HG02623 (cell line): ENCODE measurements around the gene NR5A2.

Experiments
- ATAC-seq: cut with Tn5 transposase; IDR thresholded peaks from one replicate; pipeline ENCODE4 v1.9.1; 2021; ENCODE audit warnings: moderate library complexity; ENCODE audit not compliant: unreplicated experiment

NR5A2 gene

DNA sequence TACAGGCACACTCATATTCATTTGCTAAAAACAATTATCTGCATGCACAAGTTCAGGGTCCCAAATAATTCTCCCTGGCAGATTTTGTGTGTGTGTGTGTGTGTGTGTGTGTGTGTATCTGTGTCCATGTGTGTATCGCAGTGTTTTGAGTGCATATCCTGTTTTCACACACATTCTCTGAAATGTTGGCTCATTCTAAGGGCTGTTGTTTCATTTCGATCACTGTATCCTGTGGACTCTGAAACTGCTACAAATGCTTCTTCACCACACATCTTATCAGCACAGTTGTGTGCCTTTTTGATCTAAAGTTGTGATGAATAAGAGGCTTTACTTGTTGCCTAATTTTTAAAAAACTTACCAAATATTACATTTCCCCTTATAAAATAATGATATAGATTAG is 34.6 kb downstream of the NR5A2 start:
- ATAC-seq, result no peak

GRCh38 chr1:200072636-200073285 is 45.3 kb downstream of the NR5A2 start:
- no peak for ATAC-seq

DNA sequence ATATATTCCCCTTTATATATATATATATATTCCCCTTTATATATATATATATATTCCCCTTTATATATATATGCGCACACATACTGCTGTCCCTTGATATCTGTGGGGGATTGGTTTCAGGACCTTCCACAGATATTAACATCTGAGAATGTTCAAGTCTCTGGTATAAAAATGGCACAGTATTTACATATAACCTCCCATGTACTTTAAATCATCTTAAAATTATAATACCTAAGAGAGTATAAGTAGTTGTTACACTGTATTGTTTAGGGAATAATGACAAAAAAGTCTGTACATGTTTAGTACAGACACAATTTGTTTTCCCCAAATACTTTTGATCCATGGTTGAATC is 45.8 kb downstream of the NR5A2 start:
- no peak for ATAC-seq

- no peak for ATAC-seq
Observed at GRCh38 chr1:200075522-200075921, 48.0 kb downstream of the NR5A2 start.

- ATAC-seq, result no peak
Observed at GRCh38 chr1:200075938-200076546, 48.5 kb downstream of the NR5A2 start.

- no peak for ATAC-seq
Observed at GRCh38 chr1:200079232-200079940, 51.9 kb downstream of the NR5A2 start.

DNA sequence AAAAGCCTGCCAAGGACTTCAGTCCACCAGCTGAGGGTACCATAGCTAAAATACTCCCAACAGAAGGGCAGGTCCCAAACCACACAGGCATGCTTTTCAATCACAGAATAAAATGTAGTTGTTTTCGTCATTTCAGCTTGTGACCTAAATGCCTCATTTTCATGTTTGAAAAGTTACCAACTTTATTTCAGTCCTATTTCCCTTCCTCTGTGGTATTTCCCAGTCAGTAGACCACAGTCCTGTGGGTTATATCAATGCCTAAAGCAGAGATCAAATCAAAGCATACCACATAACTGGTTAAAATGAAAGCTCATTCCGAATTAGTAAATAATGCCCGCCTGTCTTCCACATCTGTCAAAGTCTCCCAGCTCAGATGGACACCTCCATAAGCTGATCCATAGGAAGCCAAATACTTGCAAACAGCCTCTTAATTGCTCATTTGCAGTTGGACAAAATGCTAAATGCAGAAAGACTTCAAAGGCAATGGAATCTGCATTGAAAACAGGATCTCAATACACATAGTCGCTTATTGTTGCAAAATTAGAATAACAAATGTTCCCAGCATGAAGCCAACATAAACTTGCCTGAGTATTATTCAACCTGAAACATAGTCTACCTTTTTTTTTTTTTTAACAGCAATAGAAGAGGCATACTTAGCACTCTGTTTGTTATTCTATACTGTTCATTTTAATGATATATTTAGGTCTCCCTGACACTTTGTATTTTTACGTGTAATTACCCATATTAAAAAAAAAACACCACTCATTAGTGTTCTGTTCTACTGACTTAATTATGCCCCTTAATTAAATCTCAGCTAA is 53.9 kb downstream of the NR5A2 start:
- no peak for ATAC-seq

DNA sequence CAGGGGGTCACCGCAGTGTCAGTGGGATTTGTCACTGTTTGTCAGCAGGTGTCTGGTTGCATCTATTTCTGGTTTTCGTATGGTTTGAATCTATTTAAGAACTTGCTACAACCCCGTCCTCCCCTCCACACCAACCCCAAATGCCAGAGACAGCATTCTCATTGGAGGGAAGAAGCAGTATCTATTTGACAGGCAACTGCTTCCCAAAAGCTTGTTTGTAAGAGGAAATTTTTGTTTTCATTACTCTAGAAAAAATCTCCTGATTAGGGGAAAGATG is 54.4 kb downstream of the NR5A2 start:
- no peak for ATAC-seq

- no peak for ATAC-seq
Observed at GRCh38 chr1:200082329-200082728, 54.8 kb downstream of the NR5A2 start.

- ATAC-seq, result no peak
Observed at GRCh38 chr1:200090252-200091159, 63.0 kb downstream of the NR5A2 start.

DNA sequence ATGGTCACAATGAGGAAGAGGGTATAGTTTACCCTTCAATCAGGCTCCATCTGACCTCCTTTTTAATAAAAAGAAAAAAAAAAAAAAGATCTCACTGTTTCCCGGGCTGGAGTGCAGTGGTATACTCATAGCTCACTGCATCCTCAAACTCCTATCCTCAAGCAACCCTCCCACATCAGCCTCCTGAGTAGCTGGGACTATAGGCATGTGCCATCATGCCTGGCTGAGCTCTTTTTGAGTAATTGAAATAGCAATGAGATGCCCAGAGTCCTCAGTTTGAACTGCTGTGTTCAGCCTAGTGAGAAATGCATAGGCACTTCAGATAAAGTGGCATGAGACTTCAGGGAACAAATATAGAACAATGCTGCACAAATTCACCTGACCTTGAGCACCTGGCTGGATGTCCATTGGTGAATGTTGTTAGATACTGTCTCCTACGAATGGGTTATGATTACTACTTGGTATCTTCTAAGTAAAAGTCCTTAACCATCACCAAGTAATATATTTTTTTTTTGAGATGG is 67.6 kb downstream of the NR5A2 start:
- ATAC-seq, result no peak

GRCh38 chr1:200096774-200097173 is 69.3 kb downstream of the NR5A2 start:
- ATAC-seq, result no peak

- ATAC-seq, result no peak
Observed at GRCh38 chr1:200099040-200099439, 71.5 kb downstream of the NR5A2 start.

DNA sequence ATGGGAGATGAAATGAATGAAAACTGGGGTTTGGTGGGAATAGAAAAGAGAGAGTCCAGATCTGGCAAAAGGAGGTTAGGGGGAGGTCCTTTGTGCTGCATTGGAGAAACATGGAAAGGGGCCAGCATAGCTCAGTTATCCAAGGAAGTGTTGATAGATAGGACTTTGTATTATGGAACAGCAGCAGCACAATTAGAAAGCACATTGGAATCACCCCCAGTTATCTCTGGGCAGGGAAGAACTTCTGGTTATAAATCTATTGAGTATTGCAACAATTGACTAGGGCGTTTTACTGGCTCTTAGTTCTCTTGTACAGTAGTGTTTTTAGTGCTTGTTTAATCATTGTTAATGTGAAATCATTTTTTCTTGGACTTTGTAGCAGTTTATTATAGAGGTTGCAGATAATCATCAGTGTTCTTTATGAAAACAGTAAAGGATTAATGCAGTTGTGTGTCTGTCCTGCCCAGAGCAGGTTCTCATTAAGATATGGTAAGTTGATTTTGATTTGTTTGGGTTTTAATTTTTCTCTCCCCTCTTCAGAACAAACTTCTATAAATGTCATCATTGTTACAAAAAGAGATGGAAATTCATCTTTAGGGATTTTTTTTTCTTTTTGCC is 76.6 kb downstream of the NR5A2 start:
- ATAC-seq, result no peak

- no peak for ATAC-seq
Observed at GRCh38 chr1:200107004-200107470, 79.5 kb downstream of the NR5A2 start.

- no peak for ATAC-seq
Observed at GRCh38 chr1:200108659-200109058, 81.1 kb downstream of the NR5A2 start.

DNA sequence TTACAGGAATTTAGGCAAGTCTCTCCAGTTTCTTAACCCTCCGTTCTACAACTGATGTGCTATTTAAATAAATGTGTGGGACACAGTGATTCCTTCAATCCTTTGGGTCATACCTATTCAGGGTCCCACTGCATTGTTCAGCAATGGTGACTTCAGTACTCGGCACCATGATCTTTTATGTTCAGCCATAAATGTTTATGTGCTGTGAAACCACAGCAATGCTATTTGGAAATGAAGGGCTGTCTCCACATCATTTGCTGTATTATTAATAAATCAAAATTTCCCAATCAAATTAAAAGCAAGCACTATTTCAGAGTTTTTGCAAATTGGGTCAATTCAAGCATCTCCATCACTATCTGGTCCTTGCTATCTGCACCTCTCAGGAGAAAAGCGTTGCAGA is 84.8 kb downstream of the NR5A2 start:
- no peak for ATAC-seq

- no peak for ATAC-seq
Observed at GRCh38 chr1:200115532-200115931, 88.0 kb downstream of the NR5A2 start.

GRCh38 chr1:200116324-200116723 is 88.8 kb downstream of the NR5A2 start:
- ATAC-seq, result no peak
